ENCODE data around the gene AGBL4.

DNA sequence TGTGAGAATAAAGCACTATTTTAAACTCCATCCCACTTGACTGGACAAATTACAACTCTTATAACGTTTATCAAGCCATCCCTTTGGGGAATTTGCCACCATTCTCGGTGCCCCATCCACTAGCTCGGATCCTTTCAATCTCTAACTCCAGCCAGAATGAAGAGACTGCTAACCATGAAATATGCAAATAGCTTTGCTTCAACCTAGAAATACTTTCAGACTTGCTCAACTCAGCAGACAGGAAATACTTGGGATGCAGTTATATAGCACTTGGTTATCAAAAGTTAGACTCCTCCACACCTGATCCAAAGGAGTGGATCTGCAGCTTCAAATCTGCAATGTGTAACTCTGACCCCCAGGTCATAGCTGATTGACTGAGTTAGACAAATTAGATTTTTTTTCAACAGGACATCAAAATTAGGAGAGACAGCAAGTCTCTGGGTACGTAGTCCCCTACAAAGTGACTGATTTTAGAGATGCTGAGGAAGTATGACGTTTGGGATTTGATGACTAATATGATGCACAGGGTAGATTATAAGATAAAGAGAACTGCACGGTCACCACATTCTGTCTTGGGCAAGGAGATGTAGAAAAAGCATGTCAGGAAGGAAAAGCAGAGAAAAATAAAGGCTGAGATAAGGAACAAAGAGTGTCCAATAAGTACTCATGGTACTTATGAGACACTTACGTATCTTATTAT, 496.0 kb downstream of the AGBL4 start:
- TF ChIP-seq, protein P1, sequence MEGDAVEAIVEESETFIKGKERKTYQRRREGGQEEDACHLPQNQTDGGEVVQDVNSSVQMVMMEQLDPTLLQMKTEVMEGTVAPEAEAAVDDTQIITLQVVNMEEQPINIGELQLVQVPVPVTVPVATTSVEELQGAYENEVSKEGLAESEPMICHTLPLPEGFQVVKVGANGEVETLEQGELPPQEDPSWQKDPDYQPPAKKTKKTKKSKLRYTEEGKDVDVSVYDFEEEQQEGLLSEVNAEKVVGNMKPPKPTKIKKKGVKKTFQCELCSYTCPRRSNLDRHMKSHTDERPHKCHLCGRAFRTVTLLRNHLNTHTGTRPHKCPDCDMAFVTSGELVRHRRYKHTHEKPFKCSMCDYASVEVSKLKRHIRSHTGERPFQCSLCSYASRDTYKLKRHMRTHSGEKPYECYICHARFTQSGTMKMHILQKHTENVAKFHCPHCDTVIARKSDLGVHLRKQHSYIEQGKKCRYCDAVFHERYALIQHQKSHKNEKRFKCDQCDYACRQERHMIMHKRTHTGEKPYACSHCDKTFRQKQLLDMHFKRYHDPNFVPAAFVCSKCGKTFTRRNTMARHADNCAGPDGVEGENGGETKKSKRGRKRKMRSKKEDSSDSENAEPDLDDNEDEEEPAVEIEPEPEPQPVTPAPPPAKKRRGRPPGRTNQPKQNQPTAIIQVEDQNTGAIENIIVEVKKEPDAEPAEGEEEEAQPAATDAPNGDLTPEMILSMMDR (IDR thresholded peaks at IDR 0.05): no peak
- TF ChIP-seq POLR2AphosphoS5 (IDR thresholded peaks at IDR 0.05): no peak
- TF ChIP-seq POLR2A (IDR thresholded peaks at IDR 0.05): no peak
